Fibroblast of the aortic adventitia (primary cell): ENCODE measurements around the gene NTN4. TPM values are rescaled to one million over a fixed set of nuclear protein-coding genes. Genes with fewer than 3 reads are reported as not detected.

Source experiments
- DNase-seq: peaks from one replicate; pipeline ENCODE4 v3.0.0-alpha.2; 2010; ENCODE audit warnings: low read depth
- H3K4me3 ChIP-seq: 2 replicates; pipeline ENCODE4 v1.5.1; 2011; ENCODE audit warnings: low read depth, mild to moderate bottlenecking, control low read depth, low read length, moderate library complexity
- total RNA-seq: library from RNA; depleted of rRNA; stranded (reverse); fragments of >200 nt; gene quantifications from 2 replicates; pipeline ENCODE4 v1.2.3, GENCODE V29; 2012; ENCODE audit warnings: low replicate concordance
- TF ChIP-seq, protein P1 (sequence below): IDR thresholded peaks from 2 replicates; pipeline ENCODE4 v1.5.1; 2011; ENCODE audit warnings: mild to moderate bottlenecking, low read length, control low read depth, inconsistent platforms; ENCODE audit not compliant: insufficient read depth

The NTN4 gene
- total RNA-seq, 1 donor: 71.8 TPM

GRCh38 chr12:95653771-95654546 is 136.6 kb downstream of the NTN4 start:
- TF ChIP-seq, protein P1, sequence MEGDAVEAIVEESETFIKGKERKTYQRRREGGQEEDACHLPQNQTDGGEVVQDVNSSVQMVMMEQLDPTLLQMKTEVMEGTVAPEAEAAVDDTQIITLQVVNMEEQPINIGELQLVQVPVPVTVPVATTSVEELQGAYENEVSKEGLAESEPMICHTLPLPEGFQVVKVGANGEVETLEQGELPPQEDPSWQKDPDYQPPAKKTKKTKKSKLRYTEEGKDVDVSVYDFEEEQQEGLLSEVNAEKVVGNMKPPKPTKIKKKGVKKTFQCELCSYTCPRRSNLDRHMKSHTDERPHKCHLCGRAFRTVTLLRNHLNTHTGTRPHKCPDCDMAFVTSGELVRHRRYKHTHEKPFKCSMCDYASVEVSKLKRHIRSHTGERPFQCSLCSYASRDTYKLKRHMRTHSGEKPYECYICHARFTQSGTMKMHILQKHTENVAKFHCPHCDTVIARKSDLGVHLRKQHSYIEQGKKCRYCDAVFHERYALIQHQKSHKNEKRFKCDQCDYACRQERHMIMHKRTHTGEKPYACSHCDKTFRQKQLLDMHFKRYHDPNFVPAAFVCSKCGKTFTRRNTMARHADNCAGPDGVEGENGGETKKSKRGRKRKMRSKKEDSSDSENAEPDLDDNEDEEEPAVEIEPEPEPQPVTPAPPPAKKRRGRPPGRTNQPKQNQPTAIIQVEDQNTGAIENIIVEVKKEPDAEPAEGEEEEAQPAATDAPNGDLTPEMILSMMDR: no peak
- peak; percentile 93 for DNase-seq
- no peak overlapping the region for H3K4me3 ChIP-seq

DNA sequence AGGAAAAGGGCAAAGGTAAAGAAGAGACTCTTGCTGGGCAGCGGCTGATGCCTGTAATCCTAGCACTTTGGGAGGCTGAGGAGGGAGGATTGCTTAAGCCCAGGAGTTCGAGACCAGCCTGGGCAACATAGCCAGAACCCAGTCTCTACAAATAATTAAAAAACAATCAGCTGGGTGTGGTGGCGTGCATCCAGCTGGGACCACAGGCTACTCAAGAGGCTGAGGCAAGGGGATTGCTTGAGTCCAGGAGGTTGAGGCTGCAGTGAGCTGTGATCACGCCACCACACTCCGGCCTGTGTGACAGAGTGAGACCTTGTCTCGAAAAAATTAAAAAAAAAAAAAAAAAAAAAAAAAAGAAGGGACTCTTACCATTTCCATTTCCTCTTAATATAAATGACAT is 138.9 kb downstream of the NTN4 start:
- no peak for DNase-seq
- TF ChIP-seq, protein P1: no peak
- H3K4me3 ChIP-seq: no peak overlapping the region

GRCh38 chr12:95648990-95649791 is 141.4 kb downstream of the NTN4 start:
- no peak overlapping the region for H3K4me3 ChIP-seq
- TF ChIP-seq, protein P1: no peak
- DNase-seq: peak; percentile 14

GRCh38 chr12:95646781-95647190 is 143.8 kb downstream of the NTN4 start:
- TF ChIP-seq, protein P1: no peak
- peak; percentile 88 for DNase-seq
- no peak overlapping the region for H3K4me3 ChIP-seq

GRCh38 chr12:95643256-95643655 is 147.3 kb downstream of the NTN4 start:
- TF ChIP-seq, protein P1: no peak
- H3K4me3 ChIP-seq: no peak overlapping the region
- no peak for DNase-seq

DNA sequence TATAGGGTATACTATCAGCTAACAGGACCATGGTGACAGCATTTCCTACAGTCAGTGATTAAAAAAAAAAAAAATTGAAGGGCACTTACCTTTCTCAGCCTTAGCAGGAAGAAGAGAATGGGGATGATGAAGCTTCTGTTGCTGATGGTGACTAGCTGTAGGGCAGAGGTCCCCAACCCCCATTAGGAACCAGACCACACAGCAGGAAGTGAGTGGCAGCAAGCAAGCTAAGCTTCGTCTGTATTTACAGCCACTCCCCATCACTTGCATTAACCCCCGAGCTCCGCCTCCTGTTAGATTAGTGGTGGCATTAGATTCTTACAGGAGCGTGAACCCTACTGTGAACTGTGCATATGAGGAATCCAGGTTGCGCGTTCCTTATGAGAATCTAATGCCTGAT is 148.0 kb downstream of the NTN4 start:
- no peak for DNase-seq
- no peak overlapping the region for H3K4me3 ChIP-seq
- TF ChIP-seq, protein P1: no peak
